ENCODE data around the gene ZFAND3. TPM values are rescaled to one million over a fixed set of nuclear protein-coding genes. Genes with fewer than 3 reads are reported as not detected.

ZFAND3 gene
- total and polyA plus RNA-seq, 2 of the 4 experiments (the other 2 are of a cell fraction) = 10.9 to 26.7 TPM

- no TSS peak for BruUV-seq (replicated peaks)
- ChIA-PET POLR2A (ENCODE audit: unreplicated experiment) (interaction anchor here (0.6 kb wide), 1 partner anchor 807 kb away, joined by 3 read pairs; no protein-coding TSS in a partner anchor), CTCF (interaction anchor here (0.7 to 1.0 kb wide), 2 partner anchors 7 to 89 kb away, joined by 3 to 5 read pairs; no protein-coding TSS in a partner anchor)
- Histone ChIP-seq H3K4ac (ENCODE audit: low read depth, low read length) (no peak overlapping the region), H3K18ac (ENCODE audit: low read depth, low read length) (no peak overlapping the region), H2BK20ac (ENCODE audit: low read depth, low read length) (no peak overlapping the region), H3K9me1 (ENCODE audit: insufficient read depth, low read length) (peaks cover 15% of the 10 kb centered on the region), H2BK120ac (ENCODE audit: low read depth, low read length) (no peak overlapping the region), H4K5ac (ENCODE audit: low read depth, low read length) (no peak overlapping the region), H2BK15ac (ENCODE audit: low read depth, low read length) (no peak overlapping the region), H3K79me1 (ENCODE audit: low read depth in 1 of 2, low read length in 2 of 2) (peaks cover 41 to 74% of the 10 kb centered on the region in 2 experiments), H3K27me3 (ENCODE audit: control insufficient read depth, insufficient read depth, low read length) (no peaks in the 10 kb centered on the region), H3K14ac (replicated peaks; ENCODE audit: low read depth, low read length) (no peak overlapping the region), H2AFZ (replicated peaks; ENCODE audit: low read length, poor library complexity) (no peak overlapping the region), H3K4me1 (ENCODE audit: control insufficient read depth, insufficient read depth, low read length) (peaks cover 7% of the 10 kb centered on the region), H4K20me1 (ENCODE audit: insufficient read depth, low read length) (peaks cover 30% of the 10 kb centered on the region; the same call in 1 of the 2 replicates), H3K9ac (ENCODE audit: low read depth, low read length) (no peak overlapping the region), H3K27ac (ENCODE audit: insufficient read depth, low read length) (no peak overlapping the region), H3K9me3 (ENCODE audit: control insufficient read depth, insufficient read depth, low read length) (no peaks in the 10 kb centered on the region), H3K36me3 (ENCODE audit: control insufficient read depth, insufficient read depth, low read length) (peaks cover 24% of the 10 kb centered on the region), H3K4me2 (ENCODE audit: low read depth, low read length) (no peak overlapping the region), H3K23ac (ENCODE audit: low read depth, low read length) (no peak overlapping the region), H3K4me3 (ENCODE audit: insufficient read depth, low read depth, low read length) (no peak overlapping the region), H2BK5ac (ENCODE audit: low read depth, low read length, poor library complexity, severe bottlenecking) (no peak overlapping the region), H3K56ac (ENCODE audit: extremely low read depth, insufficient read depth, low read length) (no peak overlapping the region), H2AK5ac (ENCODE audit: low read depth, low read length) (no peak overlapping the region), H4K91ac (ENCODE audit: insufficient read depth, low read depth, low read length) (no peak overlapping the region), H4K8ac (ENCODE audit: low read depth in 2 of 2, low read length in 2 of 2) (no peak overlapping the region), H2AK9ac (replicated peaks; ENCODE audit: low read depth, low read length, poor library complexity) (no peak overlapping the region)
- DNase-seq (no peak), ATAC-seq (ENCODE audit: low read depth) (no peak)
- in situ Hi-C loops (cut with MboI; ENCODE audit: low sequenced_read_pairs) (no loop called here), dilution Hi-C loops (cut with HindIII; ENCODE audit: low sequenced_read_pairs, unreplicated experiment) (no loop called here), intact Hi-C loops (cut with micrococcal nuclease) (loop anchor here (10.0 kb wide), 1 partner anchor 325 kb away; no protein-coding TSS in a partner anchor)
- no CpG with 5 or more reads among the region's 6 CpGs for whole genome bisulfite sequencing, 2 experiments (ENCODE audit: extremely low coverage in 2 of 2, insufficient read length in 1 of 2)
- no peak for TF ChIP-seq RAD21 (IDR thresholded peaks at IDR 0.05; ENCODE audit: low read length)
- TF ChIP-seq CEBPB (IDR thresholded peaks at IDR 0.05; ENCODE audit: low read depth, low read length) = no peak
- no peak for TF ChIP-seq MXI1 (IDR thresholded peaks at IDR 0.05; ENCODE audit: borderline replicate concordance, low read depth, low read length)
- no peak for TF ChIP-seq CTCF (conservative IDR thresholded peaks at IDR 0.05; ENCODE audit: low read depth, low read length)
- TF ChIP-seq MAZ (IDR thresholded peaks at IDR 0.05; ENCODE audit: borderline replicate concordance, low read depth, low read length) = no peak
- no peak for TF ChIP-seq FOS (IDR thresholded peaks at IDR 0.05; ENCODE audit: low read depth, low read length)
- TF ChIP-seq CHD1 (IDR thresholded peaks at IDR 0.05; ENCODE audit: low read depth, low read length) = no peak
- no peak for TF ChIP-seq USF2 (IDR thresholded peaks at IDR 0.05; ENCODE audit: low read depth, low read length)
- TF ChIP-seq POLR2A (IDR thresholded peaks at IDR 0.05; ENCODE audit: low read depth, low read length) = no peak
- TF ChIP-seq ELK1 (IDR thresholded peaks at IDR 0.05; ENCODE audit: borderline replicate concordance, low read depth, low read length) = no peak
- no peak for TF ChIP-seq SMC3 (IDR thresholded peaks at IDR 0.05; ENCODE audit: low read depth, low read length)
Observed at GRCh38 chr6:38119516-38119915, 300.0 kb downstream of the ZFAND3 start.

All from IMR-90 (cell line).